Raji (cell line): Measurements from ENCODE around the gene MPP3.

Source experiments
- POLR2A ChIP-seq: IDR thresholded peaks from 2 replicates; pipeline ENCODE4 v1.6.1; 2011; ENCODE audit warnings: low read depth, low read length, control low read depth; ENCODE audit not compliant: insufficient read depth

The MPP3 gene

DNA sequence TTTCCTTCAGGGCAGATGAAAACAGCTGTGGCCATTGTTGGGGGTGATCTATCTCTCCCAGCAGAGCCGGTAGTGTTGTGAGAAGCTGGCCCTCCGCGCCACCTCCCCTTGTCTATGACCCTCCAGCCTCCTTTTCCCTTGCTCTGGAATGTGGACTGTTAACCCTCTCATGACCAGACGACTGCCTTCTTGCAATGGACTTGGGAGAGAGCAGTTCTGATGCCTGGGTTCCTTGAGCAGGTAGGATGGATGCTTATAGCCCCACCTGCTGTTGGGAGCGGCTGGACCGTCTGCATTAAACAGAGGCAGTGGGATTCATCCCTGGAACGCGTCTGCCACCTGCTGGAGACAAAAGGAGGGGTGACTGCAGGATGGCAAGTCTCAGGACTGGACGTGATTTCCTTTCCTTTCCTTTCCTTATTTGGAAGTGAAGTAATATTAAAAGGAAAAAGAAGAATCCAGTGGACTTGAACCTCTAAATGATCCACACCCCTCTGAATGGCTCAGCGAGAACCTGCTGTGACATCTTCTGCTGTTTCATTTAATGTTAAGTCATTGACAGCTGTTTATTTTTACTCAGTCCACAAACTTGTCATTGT is 72.6 kb downstream of the MPP3 start:
- no peak for TF ChIP-seq POLR2A

DNA sequence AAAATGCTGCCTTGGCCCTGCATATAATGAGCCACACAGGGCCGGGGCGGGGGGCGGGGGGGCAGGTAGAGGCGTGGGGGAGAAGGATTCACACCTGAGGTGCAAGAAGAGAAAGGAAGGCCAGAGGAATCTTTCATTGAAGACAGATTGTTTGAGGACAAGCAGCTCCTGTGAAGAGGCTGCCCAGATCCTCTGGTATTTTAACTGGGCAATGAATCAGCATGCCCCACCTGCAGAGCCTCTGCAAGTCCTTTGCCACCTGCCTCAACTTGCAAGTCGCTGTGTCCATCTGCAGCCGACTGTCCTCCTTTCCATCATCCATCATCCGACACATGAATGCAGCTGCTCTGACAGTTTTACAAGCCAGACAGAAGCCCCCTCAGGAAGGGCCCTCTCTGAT is 73.1 kb downstream of the MPP3 start:
- TF ChIP-seq POLR2A = no peak

DNA sequence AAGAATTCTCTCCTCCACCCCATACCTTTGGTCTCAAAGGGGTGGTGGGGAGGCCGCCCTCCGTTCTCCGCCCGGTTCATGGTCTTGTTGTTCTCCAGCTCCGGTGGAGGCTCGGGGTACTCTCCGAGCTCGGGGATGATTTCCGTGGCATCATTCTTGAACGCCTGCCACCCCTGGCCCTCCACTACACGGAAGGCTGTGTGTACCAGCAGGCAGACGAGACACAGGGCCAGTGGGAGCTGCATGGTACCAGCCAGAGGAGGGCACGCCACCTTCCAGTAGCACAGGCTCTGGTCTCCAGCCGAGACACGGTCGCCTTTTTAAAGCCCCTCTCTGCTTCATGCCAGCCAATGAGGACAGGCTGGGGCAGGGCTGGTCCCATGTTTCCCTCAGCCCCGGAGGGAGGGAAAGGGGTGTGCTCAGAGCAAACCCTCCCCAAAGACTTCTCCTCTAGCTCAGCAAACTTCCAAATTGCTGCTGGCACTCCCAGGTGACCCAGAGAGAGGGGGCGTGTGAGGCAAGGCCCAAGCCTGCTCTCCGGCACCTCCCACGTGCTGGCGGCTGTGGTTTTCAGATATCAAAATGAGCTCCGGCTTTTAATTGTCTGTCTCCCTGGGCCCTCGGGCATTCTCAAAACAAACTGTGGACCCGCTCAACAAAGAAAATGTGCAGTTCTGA is 74.3 kb downstream of the MPP3 start, which contains the start of gene SOST:
Gene SOST (minus strand): TSS at position 295 of the 678 bp plus-strand sequence. CDS start 50 bp downstream, at position 245.
- TF ChIP-seq POLR2A = no peak

DNA sequence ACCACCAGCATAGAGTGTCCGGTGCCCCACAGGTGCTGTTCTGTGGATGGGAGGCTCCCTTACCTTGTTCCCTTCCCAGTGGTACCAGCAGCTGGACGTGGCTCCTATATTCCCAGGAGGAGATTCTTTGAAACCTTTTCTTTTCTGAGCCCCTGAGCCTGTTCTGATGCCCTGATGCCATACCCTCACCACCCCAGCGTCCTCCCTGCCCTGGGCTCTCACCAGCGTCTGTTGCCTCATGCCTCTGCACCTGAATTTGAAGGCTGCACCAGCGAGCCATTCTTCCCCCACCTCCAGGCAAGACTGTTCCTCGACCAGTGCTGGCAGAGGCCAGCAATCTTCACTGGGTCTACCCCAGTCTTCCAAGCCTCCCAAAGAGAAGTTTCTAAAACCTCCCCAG is 74.9 kb downstream of the MPP3 start:
- no peak for TF ChIP-seq POLR2A

DNA sequence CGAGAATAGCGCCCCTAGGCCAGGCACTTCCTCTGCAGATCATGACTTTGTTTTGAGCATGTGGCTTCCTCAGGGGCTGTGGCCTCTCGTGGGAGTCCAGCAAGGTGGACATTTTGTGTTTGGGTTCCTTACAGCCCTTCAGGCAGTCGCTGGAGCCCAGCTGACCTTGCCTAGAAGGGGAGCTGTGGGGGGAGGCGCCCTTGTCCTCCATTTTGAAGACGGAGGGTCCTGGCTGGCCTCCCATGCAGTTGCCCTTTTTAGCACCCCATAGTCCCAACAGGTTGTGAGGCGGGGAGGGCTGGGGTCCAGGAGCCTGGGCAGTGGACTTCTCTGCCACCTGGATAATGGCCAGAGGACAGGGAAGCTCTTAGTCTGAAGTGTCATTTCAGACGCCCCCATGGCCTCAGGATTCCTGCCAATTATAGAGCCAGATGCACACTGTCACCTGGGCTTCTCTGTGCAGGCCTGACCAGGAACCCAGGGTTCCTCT is 75.7 kb downstream of the MPP3 start:
- no peak for TF ChIP-seq POLR2A

DNA sequence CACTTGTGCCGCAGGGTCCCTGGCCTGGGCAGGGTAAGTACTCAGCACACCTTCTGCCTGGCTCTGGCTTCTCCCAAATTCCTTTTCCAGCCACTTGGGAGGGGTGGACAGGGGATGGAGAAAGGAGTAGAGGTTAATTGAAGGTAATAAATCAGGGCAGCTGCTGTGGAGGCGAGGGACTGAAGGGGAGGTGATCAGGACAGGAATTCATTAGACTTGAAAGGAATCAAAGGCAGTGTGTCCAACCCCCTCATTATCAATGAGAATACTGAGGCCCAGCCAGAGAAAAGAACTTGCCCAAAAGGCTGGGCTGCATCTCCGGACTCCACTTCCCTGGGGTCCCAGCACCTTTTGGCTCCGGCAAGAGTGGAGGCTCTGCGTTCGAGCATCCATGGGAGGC is 76.7 kb downstream of the MPP3 start:
- TF ChIP-seq POLR2A = no peak

DNA sequence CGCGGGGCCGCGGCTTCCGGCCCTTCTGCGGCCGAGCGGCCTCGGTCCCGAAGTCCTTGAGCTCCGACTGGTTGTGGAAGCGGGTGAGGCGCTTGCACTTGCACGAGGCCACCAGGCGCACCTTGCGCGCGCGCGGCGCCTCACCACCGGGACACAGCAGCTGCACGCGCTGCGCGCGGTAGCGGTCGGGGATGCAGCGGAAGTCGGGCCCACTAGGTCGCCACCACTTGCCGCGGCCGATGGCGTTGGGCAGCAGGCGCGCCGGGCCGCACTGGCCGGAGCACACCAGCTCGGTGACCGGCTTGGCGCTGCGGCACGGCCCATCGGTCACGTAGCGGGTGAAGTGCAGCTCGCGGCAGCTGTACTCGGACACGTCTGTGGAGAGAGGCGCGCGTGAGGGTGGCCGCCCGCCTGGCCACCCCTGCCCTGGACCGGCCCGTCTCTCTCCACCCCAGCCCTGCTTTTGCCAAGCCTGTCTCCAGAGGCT is 77.5 kb downstream of the MPP3 start:
- no peak for TF ChIP-seq POLR2A

DNA sequence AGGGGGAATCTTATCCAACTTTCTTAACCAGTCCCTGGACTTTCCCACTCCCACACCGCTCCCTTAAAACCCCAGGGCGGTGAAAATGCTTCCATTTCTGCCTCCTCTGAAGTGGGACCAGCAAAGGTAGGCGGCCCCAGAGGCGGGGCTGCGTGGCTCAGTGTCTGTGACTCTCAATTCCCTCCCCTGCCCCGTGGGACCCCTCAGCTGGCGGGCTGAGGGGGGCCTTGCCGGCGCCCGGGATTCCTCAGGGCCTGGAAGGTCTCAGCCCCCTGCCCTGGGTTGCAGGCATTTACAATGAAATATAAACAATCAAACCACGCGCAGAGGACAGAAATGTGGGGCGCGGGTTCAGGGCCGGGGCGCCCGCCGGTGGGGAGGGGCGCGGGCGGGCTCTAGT is 78.0 kb downstream of the MPP3 start:
- TF ChIP-seq POLR2A = no peak

DNA sequence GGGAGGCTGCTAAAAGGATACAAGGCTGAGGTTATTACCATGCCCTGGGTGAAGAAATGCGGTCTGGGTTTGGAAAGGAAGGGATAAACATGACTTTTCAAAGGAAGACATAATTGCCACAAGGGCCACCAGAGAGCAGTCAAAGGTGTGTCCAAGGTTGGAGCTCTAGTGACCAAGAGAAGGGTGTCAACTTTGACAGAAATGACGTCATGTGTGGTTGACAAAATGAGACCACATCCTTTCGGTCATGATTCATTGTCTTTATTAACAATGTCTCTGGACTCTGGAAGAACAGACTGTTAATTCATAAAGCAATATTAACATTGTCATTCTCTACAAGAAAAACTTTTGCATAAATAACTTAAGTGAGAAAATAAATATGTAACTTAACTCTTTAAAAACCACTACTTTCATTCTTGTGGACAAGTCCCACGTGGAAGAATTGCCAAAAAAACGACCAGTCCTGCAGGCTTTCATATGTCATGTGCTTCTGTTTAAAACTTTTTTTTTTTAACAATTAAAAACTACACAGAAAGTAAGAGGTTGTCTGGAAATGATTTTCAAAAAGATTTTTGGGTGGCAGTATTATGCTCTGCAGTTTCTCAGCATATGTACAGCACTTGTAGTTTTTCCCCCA is 79.3 kb downstream of the MPP3 start:
- TF ChIP-seq POLR2A = no peak
